HFFc6 (cell line): Measurements from ENCODE around the gene LCE1D. TPM values are rescaled to one million over a fixed set of nuclear protein-coding genes. Genes with fewer than 3 reads are reported as not detected.

Source experiments
- DNase-seq: peaks from one replicate; pipeline ENCODE4 v3.0.0-alpha.2; 2018
- H3K27ac Mint-ChIP-seq: 2 replicates; pipeline ENCODE4 v1.8.0; 2020; ENCODE audit warnings: mild to moderate bottlenecking, mixed read lengths
- H3K27me3 Mint-ChIP-seq: 2 replicates; pipeline ENCODE4 v1.8.0; 2021; ENCODE audit warnings: mild to moderate bottlenecking, moderate library complexity, mixed read lengths; ENCODE audit not compliant: insufficient read depth
- H3K36me3 Mint-ChIP-seq: 2 replicates; pipeline ENCODE4 v1.8.0; 2021; ENCODE audit warnings: low read depth, mixed read lengths
- H3K4me1 Mint-ChIP-seq: 2 replicates; pipeline ENCODE4 v1.8.0; 2020; ENCODE audit warnings: low read depth, mixed read lengths
- H3K4me3 Mint-ChIP-seq: 2 replicates; pipeline ENCODE4 v1.8.0; 2020; ENCODE audit warnings: mild to moderate bottlenecking, moderate library complexity, mixed read lengths
- H3K9me3 Mint-ChIP-seq: 2 replicates; pipeline ENCODE4 v1.8.0; 2020; ENCODE audit warnings: mild to moderate bottlenecking, mixed read lengths
- CTCF ChIP-seq: fragments of 200-600 bp; sonication (generic); IDR thresholded peaks from 2 replicates; pipeline ENCODE4 v1.5.0; 2021; ENCODE audit warnings: antibody characterized with exemption, mild to moderate bottlenecking
- total RNA-seq, 6 experiments: library from RNA; stranded (reverse); fragmentation: NEBNext Ultra II Directional; extraction: Animal tissue kit (Norgen Biotek cat#: 25700); gene quantifications; 2 replicates in 1 of 6; 3 replicates in 5 of 6; pipeline ENCODE4 v1.2.3, GENCODE V29; 2021

Gene LCE1D
- total RNA-seq, 6 experiments from 2014 or later = not detected

DNA sequence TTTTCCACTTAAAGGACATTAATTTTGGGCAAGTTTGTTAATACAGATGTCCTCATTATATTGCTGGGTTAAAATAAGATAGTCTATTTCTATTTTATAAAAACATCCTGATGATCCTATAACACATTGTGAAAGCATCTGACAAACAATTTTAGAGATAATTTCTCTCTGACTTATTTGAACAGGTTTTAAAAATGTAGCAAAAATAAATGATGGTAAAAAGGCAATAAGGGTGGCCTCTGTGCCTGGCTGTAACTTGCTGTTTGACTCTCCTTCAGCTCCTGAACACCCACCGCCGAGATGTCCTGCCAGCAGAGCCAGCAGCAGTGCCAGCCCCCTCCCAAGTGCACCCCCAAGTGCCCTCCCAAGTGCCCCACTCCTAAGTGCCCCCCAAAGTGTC, 30.7 kb downstream of the LCE1D start, which contains the start of gene LCE1A:
Gene LCE1A, plus strand, starts transcription at position 301 of the 400 bp plus-strand sequence. Its CDS starts 0 bp downstream, at position 301.
- Mint-ChIP-seq H3K27me3 (peaks cover 4% of the 10 kb centered on the region), H3K36me3 (no peaks in the 10 kb centered on the region), H3K9me3 (peaks cover 15% of the 10 kb centered on the region)

GRCh38 chr1:152836870-152837269, 40.3 kb downstream of the LCE1D start:
- no peaks in the 10 kb centered on the region; the same call in none of the 2 replicates for H3K27me3 Mint-ChIP-seq
- H3K36me3 Mint-ChIP-seq = no peaks in the 10 kb centered on the region
- H3K4me1 Mint-ChIP-seq = no peaks in the 10 kb centered on the region
- no peak overlapping the region for H3K27ac Mint-ChIP-seq
- no peak for TF ChIP-seq CTCF
- no peaks in the 10 kb centered on the region; the same call in none of the 2 replicates for H3K9me3 Mint-ChIP-seq
- no peak overlapping the region for H3K4me3 Mint-ChIP-seq
- DNase-seq = no peak

More for the DNA sequence above, 30.7 kb downstream of the LCE1D start, which contains the start of gene LCE1A:
- Mint-ChIP-seq H3K27ac (no peak within 1 kb of the TSS), H3K4me3 (no peak within 1 kb of the TSS), H3K4me1 (no peaks in the 10 kb centered on the region)
- no peak for DNase-seq
- TF ChIP-seq CTCF = no peak

DNA sequence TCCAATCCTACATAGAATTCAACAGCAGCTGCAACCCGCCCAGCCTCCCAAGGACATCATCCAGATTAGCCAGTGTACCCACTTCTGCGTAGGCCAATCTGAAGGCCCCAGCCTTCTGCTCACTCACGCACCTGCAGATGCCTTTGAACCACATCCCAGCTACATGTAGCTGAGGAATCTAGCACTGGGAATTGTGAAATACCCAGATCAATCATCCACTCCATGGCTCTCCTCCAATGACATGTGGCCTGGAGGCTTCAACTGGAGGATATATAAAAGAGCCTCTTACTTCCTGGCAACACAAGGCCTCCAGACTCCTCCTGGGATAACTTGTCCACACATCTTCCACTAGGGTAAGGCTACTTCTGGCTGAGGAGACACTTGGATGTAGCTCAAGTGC, 46.0 kb downstream of the LCE1D start, which contains the start of gene LCE6A:
Gene LCE6A, plus strand, starts transcription at position 301 of the 400 bp plus-strand sequence. CDS start 665 bp downstream, outside the sequence.
- Mint-ChIP-seq H3K27ac (no peak within 1 kb of the TSS), H3K4me1 (no peaks in the 10 kb centered on the region), H3K36me3 (no peaks in the 10 kb centered on the region), H3K27me3 (no peaks in the 10 kb centered on the region; the same call in 1 of the 2 replicates), H3K9me3 (peaks cover 9% of the 10 kb centered on the region), H3K4me3 (no peak within 1 kb of the TSS)
- no peak for DNase-seq
- TF ChIP-seq CTCF = no peak

Other genes with a start within 250 kb of the LCE1D start
- not detected for gene LCE3E, start 229.9 kb upstream of the LCE1D start, total RNA-seq
- not detected for gene LCE3D, start 216.2 kb upstream of the LCE1D start, total RNA-seq
- not detected for gene LCE3C, start 196.5 kb upstream of the LCE1D start, total RNA-seq
- gene LCE3B, start 182.9 kb upstream of the LCE1D start, total RNA-seq = not detected
- not detected for gene LCE3A, start 173.6 kb upstream of the LCE1D start, total RNA-seq
- gene LCE2D, start 133.3 kb upstream of the LCE1D start, total RNA-seq = not detected
- gene LCE2C, start 121.4 kb upstream of the LCE1D start, total RNA-seq = not detected
- gene LCE2B, start 110.6 kb upstream of the LCE1D start, total RNA-seq = not detected
- 10 to 100 TPM in 2 of 6 experiments, 1 to 10 TPM in 4; 2.1 to 21.0 (median 3.2) TPM for gene LCE2A, start 98.4 kb upstream of the LCE1D start, total RNA-seq
- under 1 TPM in 1 of 6 experiments, not detected in 5; 0.31 TPM for gene LCE4A, start 88.6 kb upstream of the LCE1D start, total RNA-seq
- gene KPRP, start 38.7 kb upstream of the LCE1D start, total RNA-seq = not detected
- gene LCE1F, start 21.6 kb upstream of the LCE1D start, total RNA-seq = not detected
- not detected for gene LCE1E, start 10.5 kb upstream of the LCE1D start, total RNA-seq
- gene LCE1C, start 9.9 kb downstream of the LCE1D start, total RNA-seq = not detected
- not detected for gene LCE1B, start 15.2 kb downstream of the LCE1D start, total RNA-seq
- gene LCE1A, start 30.8 kb downstream of the LCE1D start, total RNA-seq = not detected
- gene LCE6A, start 46.1 kb downstream of the LCE1D start, total RNA-seq = not detected
- not detected for gene LCE7A, start 63.3 kb downstream of the LCE1D start, total RNA-seq
- not detected for gene SMCP, start 81.6 kb downstream of the LCE1D start, total RNA-seq
- gene IVL, start 111.8 kb downstream of the LCE1D start, total RNA-seq = not detected
- not detected for gene SPRR5, start 150.5 kb downstream of the LCE1D start, total RNA-seq
- not detected for gene SPRR4, start 173.9 kb downstream of the LCE1D start, total RNA-seq
- gene SPRR1A, start 187.4 kb downstream of the LCE1D start, total RNA-seq = not detected
- gene SPRR3, start 205.0 kb downstream of the LCE1D start, total RNA-seq = not detected
- not detected for gene SPRR1B, start 234.5 kb downstream of the LCE1D start, total RNA-seq
- not detected for gene SPRR2D, start 244.4 kb downstream of the LCE1D start, total RNA-seq